Endodermal cell (in vitro differentiated cells): ENCODE data around the gene MEF2D. TPM values are rescaled to one million over a fixed set of nuclear protein-coding genes. Genes with fewer than 3 reads are reported as not detected.
A peak's percentile ranks its signal among the peaks of the same experiment; 100 is the strongest.

Experiments
- DNase-seq: peaks from one replicate; pipeline ENCODE4 v3.0.0-alpha.2; 2017
- H3K27ac ChIP-seq: 2 replicates; pipeline ENCODE4 v1.5.1; 2013; ENCODE audit warnings: mild to moderate bottlenecking, low read depth, low read length, moderate library complexity
- H3K27me3 ChIP-seq: 2 replicates; pipeline ENCODE4 v1.6.1; 2013; ENCODE audit warnings: mild to moderate bottlenecking, low read length, moderate library complexity; ENCODE audit not compliant: insufficient read depth, control insufficient read depth, poor library complexity, severe bottlenecking
- H3K36me3 ChIP-seq: 2 replicates; pipeline ENCODE4 v1.7.0; 2013; ENCODE audit warnings: mild to moderate bottlenecking, low read length, moderate library complexity; ENCODE audit not compliant: control insufficient read depth, insufficient read depth
- H3K4me1 ChIP-seq: one replicate; pipeline ENCODE4 v1.7.0; 2013; ENCODE audit warnings: low read length; ENCODE audit not compliant: control insufficient read depth, insufficient read depth
- H3K4me3 ChIP-seq: 2 replicates; pipeline ENCODE4 v1.5.1; 2013; ENCODE audit warnings: mild to moderate bottlenecking, low read length, moderate library complexity
- H3K9ac ChIP-seq: 2 replicates; pipeline ENCODE4 v1.6.1; 2013; ENCODE audit warnings: mild to moderate bottlenecking, low read length, moderate library complexity; ENCODE audit not compliant: poor library complexity, severe bottlenecking; ENCODE audit errors: extremely low read depth
- H3K9me3 ChIP-seq: 2 replicates; pipeline ENCODE4 v1.6.1; 2013; ENCODE audit warnings: mild to moderate bottlenecking, low read length, moderate library complexity; ENCODE audit not compliant: control insufficient read depth
- H3K27ac Mint-ChIP-seq: 2 replicates; pipeline ENCODE4 v1.8.0; 2020; ENCODE audit warnings: mixed read lengths
- H3K27me3 Mint-ChIP-seq: 2 replicates; pipeline ENCODE4 v1.8.0; 2021; ENCODE audit warnings: mild to moderate bottlenecking, mixed read lengths; ENCODE audit not compliant: insufficient read depth
- H3K36me3 Mint-ChIP-seq: 2 replicates; pipeline ENCODE4 v1.8.0; 2020; ENCODE audit warnings: low read depth, mixed read lengths
- H3K4me1 Mint-ChIP-seq: 2 replicates; pipeline ENCODE4 v1.8.0; 2020; ENCODE audit warnings: mixed read lengths
- H3K4me3 Mint-ChIP-seq: 2 replicates; pipeline ENCODE4 v1.8.0; 2020; ENCODE audit warnings: mild to moderate bottlenecking, moderate library complexity, mixed read lengths
- H3K9me3 Mint-ChIP-seq: 2 replicates; pipeline ENCODE4 v1.8.0; 2020; ENCODE audit warnings: mild to moderate bottlenecking, mixed read lengths
- CTCF ChIP-seq: fragments of 200-600 bp; sonication (generic); conservative IDR thresholded peaks from 2 replicates; pipeline ENCODE4 v1.5.0; 2021; ENCODE audit warnings: antibody characterized with exemption, mild to moderate bottlenecking
- WGBS, 2 experiments: methylation state at CpG; one replicate each; pipeline versions ENCODE4 v1.1.5 to v1.1.7; 2013; ENCODE audit warnings: missing lambda C conversion rate in 2 of 2, mixed read lengths in 1 of 2; ENCODE audit not compliant: insufficient coverage in 1 of 2, insufficient read length in 1 of 2; 5-methylcytosine and 5-hydroxymethylcytosine counted together
- total RNA-seq, 2 donors: library from RNA; stranded (reverse); fragmentation: NEBNext Ultra II Directional in 1 of 2; extraction: Animal tissue kit (Norgen Biotek cat#: 25700) in 1 of 2; gene quantifications; 2 replicates in 1 of 2; 3 replicates in 1 of 2; pipeline ENCODE4 v1.2.1, GENCODE V29; 2021

The MEF2D gene
- total RNA-seq, 2 donors from 2014 or later: 10.5 to 12.8 TPM

GRCh38 chr1:156486421-156487344, 13.9 kb downstream of the MEF2D start:
- Mint-ChIP-seq H3K27me3 (no peaks in the 10 kb centered on the region), H3K4me3 (no peak overlapping the region), H3K4me1 (peaks cover 22% of the 10 kb centered on the region), H3K9me3 (no peaks in the 10 kb centered on the region), H3K36me3 (peaks cover 10% of the 10 kb centered on the region), H3K27ac (no peak overlapping the region)
- Histone ChIP-seq H3K4me3 (no peak overlapping the region), H3K27ac (no peak overlapping the region), H3K4me1 (peaks cover 13% of the 10 kb centered on the region), H3K9ac (no peak overlapping the region), H3K27me3 (no peaks in the 10 kb centered on the region), H3K9me3 (no peaks in the 10 kb centered on the region), H3K36me3 (no peaks in the 10 kb centered on the region)
- DNase-seq: no peak
- 90 to 100% methylated on average over 1 to 7 of the region's 7 CpGs for WGBS, 2 experiments
- TF ChIP-seq CTCF: no peak

DNA sequence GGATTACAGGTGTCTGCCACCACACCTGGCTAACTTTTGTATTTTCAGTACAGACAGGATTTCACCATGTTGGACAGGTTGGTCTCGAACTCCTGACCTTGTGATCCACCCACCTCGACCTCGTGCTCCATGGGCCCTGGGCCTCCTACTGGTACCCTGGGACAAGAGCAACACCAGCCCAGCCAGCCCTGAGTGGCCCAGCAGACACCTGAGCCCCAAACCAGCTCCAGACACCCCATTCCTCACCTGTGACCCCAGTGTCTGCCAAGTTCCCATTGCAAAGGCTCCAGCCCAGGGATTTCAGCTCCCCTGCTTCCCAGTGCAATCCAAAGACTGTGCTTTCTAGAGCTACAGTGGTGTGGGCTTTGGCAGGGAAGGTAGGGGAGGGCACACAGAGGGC, 14.6 kb downstream of the MEF2D start:
- H3K4me3 Mint-ChIP-seq: no peak overlapping the region
- TF ChIP-seq CTCF: peak; percentile 10
- Histone ChIP-seq H3K27me3 (no peaks in the 10 kb centered on the region), H3K27ac (no peak overlapping the region), H3K36me3 (peaks cover 4% of the 10 kb centered on the region), H3K4me1 (peaks cover 13% of the 10 kb centered on the region), H3K9me3 (no peaks in the 10 kb centered on the region), H3K9ac (no peak overlapping the region), H3K4me3 (no peak overlapping the region)
- H3K27ac Mint-ChIP-seq: no peak overlapping the region
- WGBS, 2 experiments: 90 to 93% methylated on average over 2 to 3 of the region's 3 CpGs
- no peaks in the 10 kb centered on the region for H3K9me3 Mint-ChIP-seq
- H3K36me3 Mint-ChIP-seq: peaks cover 12% of the 10 kb centered on the region
- H3K4me1 Mint-ChIP-seq: peaks cover 21% of the 10 kb centered on the region
- no peak for DNase-seq
- H3K27me3 Mint-ChIP-seq: no peaks in the 10 kb centered on the region

- WGBS, 2 experiments: 87 to 93% methylated on average over 3 to 6 of the region's 6 CpGs
- H3K4me3 ChIP-seq: no peak overlapping the region
- Mint-ChIP-seq H3K27ac (no peak overlapping the region), H3K27me3 (no peaks in the 10 kb centered on the region), H3K4me3 (no peak overlapping the region), H3K4me1 (peaks cover 18% of the 10 kb centered on the region), H3K9me3 (no peaks in the 10 kb centered on the region), H3K36me3 (peaks cover 22% of the 10 kb centered on the region)
- no peaks in the 10 kb centered on the region for H3K9me3 ChIP-seq
- H3K9ac ChIP-seq: no peak overlapping the region
- peaks cover 2% of the 10 kb centered on the region for H3K4me1 ChIP-seq
- DNase-seq: no peak
- TF ChIP-seq CTCF: no peak
- H3K36me3 ChIP-seq: peaks cover 15% of the 10 kb centered on the region
- no peaks in the 10 kb centered on the region for H3K27me3 ChIP-seq
- no peak overlapping the region for H3K27ac ChIP-seq
These were observed 16.0 kb downstream of the MEF2D start for GRCh38 chr1:156484480-156485058.
